SK-N-SH treated with all-trans-retinoic acid at 6 μM for 48 hours (cell line): Measurements from ENCODE around the gene ZBED1.

Source experiments
- ARNTL ChIP-seq: fragments of 450-650 bp; formaldehyde crosslinking; IDR thresholded peaks from 2 replicates; pipeline ENCODE4 v1.5.0; 2020; ENCODE audit warnings: low read depth, mild to moderate bottlenecking, moderate library complexity, borderline replicate concordance
- CREB5 ChIP-seq: fragments of 250-450 bp; sonication (Bioruptor Pico); IDR thresholded peaks from 2 replicates; pipeline ENCODE4 v1.5.1; 2020; ENCODE audit warnings: low read depth, mild to moderate bottlenecking, moderate library complexity
- CSDC2 ChIP-seq: fragments of 250-450 bp; sonication (Bioruptor Pico); IDR thresholded peaks from 2 replicates; pipeline ENCODE4 v1.5.0; 2020; ENCODE audit warnings: mild to moderate bottlenecking, moderate library complexity
- GLIS3 ChIP-seq: fragments of 250-450 bp; sonication (Bioruptor Pico); IDR thresholded peaks from 2 replicates; pipeline ENCODE4 v1.5.0; 2020; ENCODE audit warnings: mild to moderate bottlenecking, moderate library complexity
- OSR1 ChIP-seq: fragments of 250-450 bp; sonication (Bioruptor Pico); IDR thresholded peaks from 2 replicates; pipeline ENCODE4 v1.8.0; 2022; ENCODE audit warnings: moderate library complexity, mild to moderate bottlenecking, inconsistent platforms
- PATZ1 ChIP-seq: fragments of 250-450 bp; sonication (Bioruptor Pico); IDR thresholded peaks from 2 replicates; pipeline ENCODE4 v1.8.0; 2020; ENCODE audit warnings: mild to moderate bottlenecking, moderate library complexity, borderline replicate concordance
- POU6F1 ChIP-seq: fragments of 250-450 bp; sonication (Bioruptor Pico); IDR thresholded peaks from 2 replicates; pipeline ENCODE4 v1.8.0; 2021; ENCODE audit warnings: low read depth, mild to moderate bottlenecking, moderate library complexity, borderline replicate concordance
- RARB ChIP-seq: fragments of 250-450 bp; sonication (Bioruptor Pico); IDR thresholded peaks from 2 replicates; pipeline ENCODE4 v1.8.0; 2021; ENCODE audit warnings: mild to moderate bottlenecking, moderate library complexity
- TOX ChIP-seq: fragments of 250-450 bp; sonication (Bioruptor Pico); IDR thresholded peaks from 2 replicates; pipeline ENCODE4 v1.8.0; 2021; ENCODE audit warnings: mild to moderate bottlenecking, moderate library complexity, borderline replicate concordance
- TSHZ2 ChIP-seq: fragments of 250-450 bp; sonication (Bioruptor Pico); IDR thresholded peaks from 2 replicates; pipeline ENCODE4 v1.5.0; 2020; ENCODE audit warnings: mild to moderate bottlenecking, moderate library complexity
- ZFP3 ChIP-seq: fragments of 250-450 bp; sonication (Bioruptor Pico); IDR thresholded peaks from 2 replicates; pipeline ENCODE4 v1.5.0; 2020; ENCODE audit warnings: mild to moderate bottlenecking, moderate library complexity
- ZFP30 ChIP-seq: fragments of 450-650 bp; formaldehyde crosslinking; IDR thresholded peaks from 2 replicates; pipeline ENCODE4 v1.5.0; 2022; ENCODE audit warnings: mild to moderate bottlenecking, moderate library complexity
- ZNF565 ChIP-seq: fragments of 450-650 bp; formaldehyde crosslinking; conservative IDR thresholded peaks from 2 replicates; pipeline ENCODE4 v1.5.0; 2020; ENCODE audit warnings: low read depth, mild to moderate bottlenecking, moderate library complexity
- ZNF70 ChIP-seq: fragments of 450-650 bp; formaldehyde crosslinking; IDR thresholded peaks from 2 replicates; pipeline ENCODE4 v1.5.0; 2020; ENCODE audit warnings: mild to moderate bottlenecking, moderate library complexity

GRCh38 chrX:2474963-2475726 is 25.6 kb downstream of the ZBED1 start:
- TF ChIP-seq RARB (CRISPR knock-in tag) (no peak), CSDC2 (no peak), ZNF70 (no peak), PATZ1 (CRISPR knock-in tag) (no peak), ZFP30 (CRISPR knock-in tag) (no peak), GLIS3 (CRISPR knock-in tag) (no peak), CREB5 (CRISPR knock-in tag) (no peak), ARNTL (no peak), ZFP3 (CRISPR knock-in tag) (no peak), OSR1 (CRISPR knock-in tag) (no peak), ZNF565 (CRISPR knock-in tag) (no peak), TSHZ2 (CRISPR knock-in tag) (no peak), TOX (no peak), POU6F1 (CRISPR knock-in tag) (no peak)
